GOT3 (cell line): ENCODE measurements around the gene YARS1.

Experiments
- DNase-seq: peaks from one replicate; lab custom pipeline; 2025; ENCODE audit warnings: mixed read lengths; lab: John Stamatoyannopoulos, UW

YARS1 gene

DNA sequence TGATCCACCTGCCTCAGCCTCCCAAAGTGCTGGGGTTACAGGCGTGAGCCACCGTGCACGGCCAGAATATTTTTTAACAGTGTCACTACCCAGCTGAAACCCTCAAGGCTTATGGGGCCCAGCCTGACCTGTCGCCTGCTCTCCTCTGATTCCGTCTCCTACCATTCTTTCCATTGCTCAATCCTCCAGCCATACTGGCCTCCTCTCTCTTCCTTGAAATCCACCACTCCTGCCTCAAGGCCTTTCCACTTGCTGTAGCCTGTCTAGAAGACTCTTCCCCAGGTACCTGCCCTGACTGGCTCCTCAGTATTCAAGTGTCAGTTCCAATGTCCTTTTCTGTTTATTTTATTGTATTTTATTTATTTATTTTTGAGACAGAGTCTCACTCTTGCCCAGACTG is 53.9 kb downstream of the YARS1 start:
- DNase-seq, result no peak

DNA sequence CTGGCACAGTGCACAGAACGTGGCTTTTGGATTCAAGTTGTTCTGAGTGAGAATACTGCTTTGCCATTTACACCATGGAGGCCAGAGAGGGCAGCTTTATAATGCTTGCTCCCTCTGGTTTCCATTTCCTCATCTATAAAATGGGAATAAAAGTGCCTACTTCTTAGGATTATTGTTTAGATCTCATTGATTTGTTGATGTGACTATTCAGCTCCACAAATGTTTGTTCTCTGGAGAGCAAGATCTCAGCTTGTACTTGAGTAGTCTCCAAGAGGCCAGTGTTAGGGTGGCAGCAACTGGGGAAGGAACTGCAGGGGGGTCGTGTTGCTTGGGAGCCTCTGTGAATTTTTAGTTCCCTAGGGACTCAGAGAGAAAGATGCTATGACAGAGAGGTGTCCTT is 55.2 kb downstream of the YARS1 start:
- DNase-seq, result no peak

DNA sequence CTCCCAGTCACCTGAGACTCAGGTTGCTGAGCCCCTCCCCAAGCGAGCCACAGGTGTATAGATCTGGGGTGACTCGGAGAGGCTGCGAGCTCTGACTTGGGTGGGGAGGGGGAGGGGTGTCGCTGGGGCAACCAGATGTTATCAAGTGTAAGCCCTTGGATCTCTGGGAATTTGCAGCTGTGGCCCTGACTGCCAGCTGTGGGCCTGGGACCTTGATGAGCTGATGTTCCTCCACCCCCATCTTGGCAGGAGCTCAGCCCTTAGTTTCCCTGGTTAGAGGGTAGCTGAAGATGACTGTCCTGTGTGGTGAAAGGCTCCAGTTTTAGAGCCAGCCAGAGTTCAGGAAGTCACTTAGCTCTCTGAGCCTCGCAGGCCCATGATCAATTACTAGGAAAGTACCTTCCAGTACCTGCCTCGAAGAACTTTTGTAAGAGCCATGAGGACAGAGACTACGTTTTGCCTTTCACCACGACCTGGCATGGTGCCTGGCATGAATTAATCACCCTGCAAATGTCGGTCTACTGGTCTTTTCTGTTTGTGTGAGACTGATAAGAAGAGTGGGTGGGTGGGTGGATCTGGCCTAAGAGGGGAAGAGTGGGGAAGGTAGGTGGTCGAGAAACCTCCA is 55.8 kb downstream of the YARS1 start:
- no peak for DNase-seq

DNA sequence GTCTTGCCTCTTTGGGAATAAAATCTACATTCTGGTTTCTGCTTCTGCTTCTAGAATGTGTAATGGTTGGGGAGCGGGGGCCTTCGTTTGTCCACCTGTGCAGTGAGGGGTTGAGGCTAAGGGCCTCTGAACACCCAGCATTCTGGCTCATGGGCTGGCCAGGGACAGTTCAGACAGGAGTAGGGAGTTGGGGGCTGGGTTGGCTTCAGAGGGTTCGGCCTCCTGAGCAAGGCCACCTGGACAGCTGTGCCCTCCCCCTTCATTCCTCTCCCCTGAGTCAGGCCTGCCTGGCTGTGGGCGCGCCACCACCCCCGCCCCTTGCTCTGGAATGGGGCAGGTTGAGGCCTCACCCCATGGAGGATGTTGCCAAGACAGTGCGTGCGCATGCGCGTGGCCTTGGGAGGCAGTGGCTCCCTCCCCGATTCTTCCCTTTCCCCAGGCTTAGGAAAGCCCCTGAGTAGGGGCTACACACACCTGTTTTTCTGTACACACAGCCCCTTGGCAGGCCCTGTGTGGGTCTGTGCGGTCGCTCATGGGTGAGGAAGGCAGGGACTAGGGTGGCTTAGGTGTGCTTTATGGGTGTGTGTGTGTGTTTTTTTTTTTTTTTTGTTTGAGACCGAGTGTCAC is 57.0 kb downstream of the YARS1 start:
- no peak for DNase-seq

DNA sequence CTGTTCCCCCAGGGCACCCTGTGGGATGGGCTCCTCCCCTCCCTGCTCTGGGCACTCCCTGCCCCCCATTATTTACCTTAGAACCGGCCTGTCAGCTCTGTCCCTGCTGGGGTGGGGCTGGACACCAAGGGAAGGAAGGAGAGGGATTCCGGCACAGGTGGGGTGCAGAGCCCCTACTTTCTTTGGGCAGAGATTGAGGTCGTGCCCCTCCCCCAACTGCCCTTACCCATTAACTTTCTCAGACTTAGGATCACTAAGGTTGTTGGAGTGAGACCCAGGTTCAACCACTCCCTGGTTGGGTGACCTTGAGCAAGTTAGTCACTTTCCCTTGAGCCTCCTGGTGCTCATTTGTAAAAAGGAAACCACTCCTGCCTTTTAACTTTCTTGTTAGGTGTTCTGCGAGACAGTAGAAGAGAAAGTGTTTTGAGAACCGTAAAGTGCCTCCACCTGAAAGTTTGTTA is 57.6 kb downstream of the YARS1 start:
- no peak for DNase-seq

DNA sequence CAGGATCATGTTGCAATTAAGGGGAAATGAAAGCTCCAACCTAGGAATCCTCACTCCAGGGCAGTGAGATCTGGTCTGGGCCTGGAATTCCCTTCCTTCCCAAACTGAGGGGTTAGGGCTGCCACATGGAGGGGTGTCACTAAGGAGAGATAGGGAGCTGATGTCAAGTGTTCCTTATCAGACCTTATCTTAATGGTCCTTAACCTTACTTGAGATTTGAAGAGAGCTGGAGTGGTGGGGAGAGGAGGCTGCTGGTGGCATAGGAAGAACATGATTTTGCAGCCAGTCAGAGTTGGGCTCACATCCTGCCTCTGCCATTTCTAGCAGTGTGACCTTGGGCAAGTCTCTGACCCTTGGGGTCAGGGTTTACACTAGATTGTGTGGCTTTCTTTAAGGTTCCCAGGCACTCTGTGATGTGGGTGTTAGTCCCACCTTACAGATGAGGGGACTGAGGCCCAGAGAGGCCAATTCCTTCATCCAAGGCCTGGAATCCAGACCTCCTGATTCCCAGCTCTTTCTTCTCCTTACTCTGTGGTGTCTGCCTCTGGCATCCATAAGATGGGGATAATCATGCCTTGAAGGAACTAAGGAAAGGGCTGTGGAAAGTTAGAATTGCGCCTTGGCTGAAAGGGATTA is 58.2 kb downstream of the YARS1 start:
- DNase-seq, result no peak

DNA sequence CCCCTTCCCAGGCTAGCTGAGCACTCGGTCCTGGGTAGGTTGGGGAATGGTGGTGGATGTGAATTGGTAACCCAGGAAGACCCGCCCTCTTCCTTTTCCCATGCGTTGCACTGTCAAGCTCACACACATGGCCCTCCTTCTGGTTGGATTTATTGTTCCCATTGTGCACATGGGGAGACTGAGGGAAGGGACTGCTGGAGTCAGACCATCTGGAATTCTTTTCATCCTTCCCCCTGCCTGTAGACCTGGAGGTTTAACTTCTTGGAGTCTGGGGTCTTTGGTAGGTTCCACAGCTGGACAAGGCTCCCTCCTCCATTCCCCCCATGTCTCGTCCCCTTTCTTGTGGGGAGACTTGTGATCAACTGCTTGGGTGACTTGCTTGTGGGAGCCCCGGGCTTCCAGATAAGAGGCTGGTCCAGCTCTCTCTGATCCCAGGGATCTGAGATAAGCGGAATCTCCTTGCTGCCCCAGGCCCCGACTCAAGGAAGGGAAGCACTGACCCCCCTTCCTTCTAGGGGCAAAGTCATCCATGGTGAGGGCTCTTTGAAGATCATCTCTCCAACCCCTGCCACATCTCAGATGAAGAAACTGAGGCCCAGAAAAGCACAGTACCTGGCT is 58.9 kb downstream of the YARS1 start:
- DNase-seq, result no peak

DNA sequence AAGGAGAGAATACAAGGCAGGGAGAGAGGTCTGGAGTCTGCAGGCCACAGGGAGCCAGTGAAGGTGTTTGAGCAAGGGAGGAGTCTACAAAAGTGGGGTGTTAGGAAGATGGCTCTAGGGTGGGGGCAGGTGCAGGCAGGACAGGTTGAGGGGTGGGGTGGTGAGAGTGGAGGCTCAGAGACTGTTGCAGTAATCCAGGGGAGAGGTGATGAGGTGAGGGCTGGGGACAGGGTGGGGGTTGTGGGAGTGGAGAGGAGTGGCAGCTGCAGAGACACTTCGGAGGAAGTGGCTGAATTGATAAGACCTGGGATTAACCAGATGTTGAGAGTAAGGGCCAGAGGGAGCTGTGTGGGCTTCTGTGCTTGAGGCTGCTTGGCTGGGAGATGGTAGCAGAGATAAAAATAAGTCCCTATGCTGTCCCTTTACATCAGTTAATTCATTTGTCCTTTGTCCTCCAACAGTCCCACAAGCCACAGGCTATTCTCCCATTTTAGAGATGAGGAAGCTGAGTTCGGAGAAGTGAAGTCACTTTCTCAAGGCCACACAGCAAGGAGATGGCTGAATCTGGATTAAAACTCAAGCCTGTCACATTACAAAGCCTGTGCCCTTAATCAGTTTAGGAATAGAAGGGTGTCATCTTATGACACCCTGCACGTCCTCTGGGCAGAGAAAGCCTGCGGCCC is 59.8 kb downstream of the YARS1 start:
- DNase-seq, result no peak

DNA sequence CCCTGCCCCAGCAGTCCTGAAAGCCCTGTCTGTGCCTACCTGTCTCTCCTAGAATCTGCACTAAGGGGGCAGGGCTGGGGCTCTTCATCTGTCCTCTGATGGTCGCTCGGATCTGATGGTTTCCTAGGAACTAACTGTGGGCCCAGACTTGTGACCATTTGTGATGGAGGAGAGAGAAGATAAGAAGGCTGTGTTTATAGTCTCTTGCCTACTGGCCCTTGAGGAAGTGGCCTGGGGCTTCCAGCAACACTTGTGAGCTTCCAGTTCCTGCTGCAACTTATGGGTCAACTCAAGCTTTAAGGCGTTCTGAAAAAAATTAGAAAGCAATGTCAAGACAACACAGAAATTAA is 61.4 kb downstream of the YARS1 start:
- DNase-seq, result no peak

DNA sequence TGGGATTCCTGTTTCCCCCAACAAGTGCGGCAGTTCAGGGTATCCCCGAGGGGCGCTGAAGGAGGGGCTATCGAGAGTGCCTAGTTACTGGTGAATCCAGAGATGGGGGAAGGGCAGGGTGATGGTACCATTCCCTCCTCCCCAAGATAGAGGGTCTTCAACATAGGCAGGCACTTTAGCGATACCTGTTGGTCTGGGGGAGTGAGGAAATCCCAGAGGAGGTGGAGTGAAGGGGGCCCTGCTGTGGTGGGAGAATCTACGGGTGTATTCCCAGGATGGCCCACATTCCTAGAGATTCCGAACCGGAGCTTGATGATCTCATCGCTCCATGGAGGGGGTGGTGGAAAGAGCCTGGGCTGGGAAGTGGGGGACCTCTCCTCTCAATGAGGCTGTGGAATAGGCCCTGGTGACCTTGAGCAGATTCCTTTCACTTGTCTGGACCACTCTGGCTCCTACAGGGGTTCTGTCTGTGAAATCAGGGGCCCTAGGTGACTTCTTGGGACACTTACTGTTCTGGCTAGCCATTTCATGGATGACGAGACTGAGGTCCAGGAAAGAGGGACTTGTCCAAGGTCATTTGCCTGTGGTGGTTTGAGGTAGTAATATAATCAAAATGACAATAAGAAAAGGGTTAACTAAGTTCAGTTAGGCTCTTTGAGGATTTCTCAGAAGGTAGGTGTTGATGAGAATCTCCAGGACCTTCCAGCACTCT is 61.9 kb downstream of the YARS1 start:
- no peak for DNase-seq

DNA sequence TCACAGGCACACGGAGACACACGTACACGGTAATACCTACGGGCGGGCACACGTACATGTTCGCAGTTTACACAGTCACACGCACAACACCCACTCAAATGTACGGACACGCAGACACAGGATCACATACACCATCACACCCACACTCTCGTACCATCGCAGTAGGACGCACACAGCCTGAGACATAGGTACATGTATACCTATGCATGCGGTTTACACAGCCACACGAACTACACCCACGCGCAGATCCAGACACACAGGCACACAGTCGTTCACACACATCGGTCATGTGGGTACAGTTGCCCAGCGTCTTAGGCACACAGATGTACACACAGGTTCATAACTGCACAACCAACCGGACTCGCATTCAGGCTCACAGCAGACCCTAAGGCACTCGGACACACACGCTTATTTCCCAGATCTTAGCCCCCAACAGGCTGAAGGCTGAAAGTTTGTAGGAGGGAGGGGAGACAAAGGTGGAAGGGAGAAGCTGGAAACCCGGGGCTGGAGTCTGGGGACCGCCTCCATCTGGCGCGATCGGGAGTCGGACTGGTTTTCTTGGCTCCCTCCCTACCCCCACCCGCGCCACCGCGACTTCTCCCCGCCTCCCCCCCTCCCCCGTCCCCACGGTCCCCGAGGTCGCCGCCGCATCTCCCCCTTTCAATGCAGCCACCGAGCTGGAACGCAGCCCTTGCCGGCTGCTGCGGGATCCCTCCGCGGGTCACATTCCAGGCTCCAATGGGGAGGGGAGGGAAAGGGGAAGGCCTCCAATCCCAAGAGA is 62.7 kb downstream of the YARS1 start:
- no peak for DNase-seq

DNA sequence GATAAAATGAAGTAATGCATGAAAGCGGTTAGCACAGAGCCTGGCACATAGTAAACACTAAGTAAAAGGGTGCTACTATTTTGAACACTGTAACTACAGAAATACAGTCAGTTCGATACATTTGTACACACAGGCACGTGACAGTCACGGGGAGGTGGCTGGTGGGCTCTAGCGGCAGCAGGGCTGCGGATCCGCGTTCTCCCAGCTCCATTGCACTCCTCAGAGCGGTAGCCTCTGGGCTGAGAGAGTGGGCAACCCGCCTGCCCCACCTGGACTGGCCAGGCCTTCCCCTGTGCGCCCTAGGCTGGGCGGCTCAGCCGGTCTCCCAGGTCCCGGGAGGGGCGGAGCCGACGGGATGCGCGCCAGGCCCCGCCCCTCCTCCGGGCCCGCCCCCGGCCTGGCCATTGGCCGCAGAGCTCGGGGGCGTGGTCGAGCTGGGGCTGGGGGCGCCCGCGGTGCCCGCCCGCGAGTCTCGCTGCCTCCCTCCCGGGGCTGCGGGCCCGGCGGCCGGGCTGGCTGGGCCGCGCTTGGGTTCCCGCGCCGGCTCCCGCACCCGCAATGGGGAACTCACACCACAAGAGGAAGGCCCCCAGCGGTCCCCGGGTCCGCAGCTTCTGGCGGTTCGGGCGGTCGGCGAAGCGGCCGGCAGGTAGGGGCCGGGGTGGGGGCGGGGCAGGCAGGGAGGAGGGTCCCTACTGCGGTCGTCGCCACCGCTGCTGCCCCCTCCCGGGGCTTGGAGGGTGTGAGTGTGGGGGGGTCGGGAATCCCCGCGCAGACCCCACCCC is 63.4 kb downstream of the YARS1 start:
- DNase-seq, result no peak

DNA sequence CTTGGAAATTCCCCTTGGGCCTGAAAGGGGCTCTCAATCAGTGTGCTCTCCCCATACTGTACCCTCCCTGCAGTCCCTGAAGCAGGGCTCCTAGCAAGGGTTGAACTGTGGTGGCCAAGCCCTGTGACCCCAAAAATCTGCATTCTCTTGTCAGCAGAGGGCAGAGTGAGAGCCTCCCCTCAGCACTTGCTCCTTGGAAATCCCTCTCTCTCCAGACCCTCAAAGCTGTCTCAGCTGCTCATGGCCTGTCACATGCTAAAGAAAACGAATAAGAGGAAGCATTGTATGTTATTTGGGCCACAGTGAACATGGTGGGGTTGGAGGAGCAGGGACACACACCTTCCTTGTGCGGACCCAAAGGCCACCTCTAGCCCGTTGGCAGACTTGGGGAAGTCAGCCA is 67.4 kb downstream of the YARS1 start:
- DNase-seq, result no peak

DNA sequence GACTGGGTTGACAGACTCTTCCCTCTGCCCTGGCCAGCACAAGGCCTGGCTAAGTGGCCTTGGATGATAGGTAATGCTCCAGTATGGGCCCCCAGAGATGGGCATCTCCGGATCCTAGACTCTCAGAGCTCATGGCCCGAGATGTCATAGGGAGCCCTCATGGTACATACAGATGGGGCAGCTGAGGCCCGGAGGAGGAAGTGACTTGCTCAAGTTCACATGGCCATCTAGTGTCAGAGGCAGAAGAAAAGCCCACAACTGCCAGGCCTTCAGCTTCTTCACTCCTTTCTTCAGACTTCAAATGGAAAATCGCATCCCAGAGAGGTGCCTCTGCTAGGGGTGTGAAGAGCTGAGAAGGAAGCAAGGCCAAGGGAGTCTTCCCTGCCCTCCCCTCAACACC is 67.8 kb downstream of the YARS1 start:
- DNase-seq, result no peak

DNA sequence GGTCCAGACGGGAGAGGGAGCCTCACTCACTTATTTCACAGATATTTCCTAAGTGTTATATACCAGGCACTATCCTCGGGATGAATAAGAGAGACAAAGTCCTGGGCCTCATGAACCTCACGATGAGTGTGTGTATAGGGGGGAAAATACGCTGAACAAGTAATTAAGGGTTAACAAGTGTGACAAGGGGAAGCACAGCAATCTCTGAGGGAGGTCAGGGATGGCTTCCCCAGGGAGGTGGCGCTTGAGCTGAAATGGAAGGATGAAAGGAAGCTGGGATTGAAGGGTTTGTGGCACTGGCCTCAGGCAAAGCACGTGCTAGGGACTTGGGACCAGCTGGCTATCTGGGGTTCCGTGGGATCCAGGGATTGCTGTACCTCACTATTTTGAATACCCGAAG is 68.2 kb downstream of the YARS1 start:
- DNase-seq, result no peak

DNA sequence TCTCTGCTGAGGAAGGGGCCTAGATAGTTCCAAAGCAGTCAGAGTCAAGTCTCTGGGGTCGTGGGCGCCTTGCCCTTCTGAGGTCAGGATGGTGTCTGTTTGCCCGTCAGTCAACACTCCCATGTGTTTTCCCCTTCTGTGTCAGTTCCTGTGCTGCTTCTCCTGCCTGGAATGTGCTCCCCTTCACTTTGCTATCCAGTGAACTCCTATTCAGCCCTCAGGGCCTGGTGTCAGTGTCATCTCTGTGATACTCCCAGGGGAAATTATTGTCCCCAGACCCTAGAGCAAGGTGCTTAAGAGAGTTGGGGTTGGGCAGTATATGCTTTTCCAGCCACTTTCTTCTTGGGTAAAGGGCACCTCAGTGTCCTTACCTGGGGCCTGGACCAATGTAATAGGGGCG is 68.8 kb downstream of the YARS1 start:
- DNase-seq, result no peak

DNA sequence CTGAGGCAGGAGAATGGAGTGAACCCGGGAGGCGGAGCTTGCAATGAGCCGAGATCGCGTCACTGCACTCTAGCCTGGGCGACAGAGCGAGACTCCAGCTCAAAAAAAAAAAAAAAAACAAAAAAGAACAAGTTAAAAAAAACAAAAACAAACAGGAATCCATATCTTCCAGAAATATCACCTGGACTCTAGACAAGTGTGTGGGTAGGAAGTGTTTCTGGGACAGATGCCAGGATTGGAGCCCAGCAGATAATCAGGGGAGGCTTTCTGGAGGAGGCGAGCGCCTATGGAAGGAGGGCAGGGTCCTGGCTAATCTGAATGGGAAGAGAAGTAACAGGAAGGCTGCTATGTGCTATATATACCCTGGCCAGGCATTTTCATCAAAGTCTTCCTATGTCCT is 71.0 kb downstream of the YARS1 start:
- DNase-seq, result no peak

DNA sequence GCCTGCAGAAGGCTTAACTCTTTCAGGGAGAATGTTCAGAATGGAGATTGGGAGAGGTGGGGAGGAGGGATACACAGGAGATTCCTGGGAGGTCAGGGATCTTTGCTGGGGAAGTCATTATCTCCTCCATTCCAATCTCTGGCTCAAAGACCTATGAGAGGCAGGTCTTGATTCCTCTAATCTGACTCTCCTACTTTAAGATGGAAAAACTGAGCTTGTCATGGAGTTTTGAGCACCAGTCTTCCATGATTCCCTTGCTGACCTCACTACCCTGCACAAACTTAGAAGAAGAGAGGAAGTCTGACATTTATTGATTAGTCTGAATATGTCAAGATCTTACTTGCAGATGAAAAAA is 73.1 kb downstream of the YARS1 start:
- DNase-seq, result no peak

DNA sequence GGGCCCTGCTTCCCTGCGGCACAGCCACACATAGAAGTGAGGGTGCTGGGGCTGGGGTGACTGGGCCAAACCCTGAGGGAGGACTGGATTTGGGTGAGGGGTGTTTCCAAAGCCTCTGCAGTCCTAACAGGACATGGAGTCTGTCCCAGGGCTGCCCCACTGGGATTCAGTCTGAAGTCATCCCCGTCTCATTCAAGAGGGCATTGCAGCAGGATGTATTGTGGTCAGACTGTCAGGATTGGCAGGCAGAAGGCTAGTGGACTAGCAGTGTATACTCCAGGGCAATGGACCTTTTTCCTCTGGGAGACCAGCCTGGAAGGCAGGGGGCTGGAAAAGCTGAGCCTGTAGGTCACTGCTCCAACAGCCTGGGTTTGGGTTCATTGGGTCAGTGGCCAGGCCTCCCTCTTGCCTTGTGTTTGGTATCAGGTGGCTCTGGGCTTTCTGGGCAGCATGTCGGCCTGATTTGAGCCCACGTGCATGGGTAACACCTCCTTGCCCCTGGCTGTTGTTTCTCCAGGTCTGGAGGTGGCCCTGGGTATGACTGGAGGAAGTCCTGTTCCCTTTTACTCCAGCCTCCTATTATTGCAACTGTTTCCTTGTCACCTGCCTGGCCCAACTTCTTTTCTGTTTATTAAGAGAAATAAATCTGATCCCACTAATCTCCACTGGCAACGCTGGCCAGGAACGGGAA is 73.6 kb downstream of the YARS1 start:
- DNase-seq, result no peak

DNA sequence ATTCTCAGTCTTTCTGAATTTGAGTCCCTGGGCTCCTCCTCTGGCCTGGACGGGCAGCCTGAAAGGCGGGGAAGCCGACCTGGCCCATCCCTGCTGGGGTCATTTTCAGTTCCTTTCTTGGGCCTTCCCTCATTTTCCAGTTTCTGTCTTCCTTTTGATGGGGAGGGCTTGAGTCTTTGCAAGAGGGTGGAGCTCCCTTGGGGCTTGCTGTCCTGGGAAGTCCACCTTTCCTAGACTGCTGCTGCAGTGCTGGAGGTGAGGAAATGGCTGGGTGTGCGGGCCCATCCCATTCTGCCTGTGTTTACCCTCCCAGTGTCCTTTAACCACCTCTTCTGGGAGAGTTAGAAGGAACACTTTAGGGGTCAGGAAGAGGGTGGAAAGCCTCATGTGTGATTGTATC is 74.2 kb downstream of the YARS1 start:
- DNase-seq, result no peak
